Central memory CD4-positive, alpha-beta T cell (primary cell): Measurements from ENCODE around the gene MAEA.
A peak's percentile ranks its signal among the peaks of the same experiment; 100 is the strongest.

Experiments used
- DNase-seq: peaks from one replicate; pipeline ENCODE4 v3.0.0; 2022

MAEA gene

DNA sequence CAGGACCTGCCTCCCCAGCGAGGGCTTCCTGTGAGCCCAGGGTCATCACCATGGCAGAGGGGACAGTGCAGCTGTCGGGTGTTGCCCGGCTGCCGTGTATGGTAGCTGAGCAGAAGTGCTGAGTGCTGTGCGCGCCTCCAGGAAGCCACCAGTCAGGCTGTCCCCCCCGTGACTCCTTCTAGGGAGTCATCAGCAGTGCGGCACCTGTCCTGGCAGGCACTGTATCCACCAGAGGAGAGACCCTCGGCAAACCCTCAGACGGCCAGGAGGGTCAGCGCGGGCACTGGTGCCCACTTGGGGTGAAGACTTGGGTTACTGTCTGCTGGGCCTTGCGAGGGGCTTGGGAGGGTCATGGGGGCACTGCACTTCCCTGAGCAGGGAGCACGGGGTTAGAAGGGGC, 65.7 kb downstream of the MAEA start:
- no peak for DNase-seq

DNA sequence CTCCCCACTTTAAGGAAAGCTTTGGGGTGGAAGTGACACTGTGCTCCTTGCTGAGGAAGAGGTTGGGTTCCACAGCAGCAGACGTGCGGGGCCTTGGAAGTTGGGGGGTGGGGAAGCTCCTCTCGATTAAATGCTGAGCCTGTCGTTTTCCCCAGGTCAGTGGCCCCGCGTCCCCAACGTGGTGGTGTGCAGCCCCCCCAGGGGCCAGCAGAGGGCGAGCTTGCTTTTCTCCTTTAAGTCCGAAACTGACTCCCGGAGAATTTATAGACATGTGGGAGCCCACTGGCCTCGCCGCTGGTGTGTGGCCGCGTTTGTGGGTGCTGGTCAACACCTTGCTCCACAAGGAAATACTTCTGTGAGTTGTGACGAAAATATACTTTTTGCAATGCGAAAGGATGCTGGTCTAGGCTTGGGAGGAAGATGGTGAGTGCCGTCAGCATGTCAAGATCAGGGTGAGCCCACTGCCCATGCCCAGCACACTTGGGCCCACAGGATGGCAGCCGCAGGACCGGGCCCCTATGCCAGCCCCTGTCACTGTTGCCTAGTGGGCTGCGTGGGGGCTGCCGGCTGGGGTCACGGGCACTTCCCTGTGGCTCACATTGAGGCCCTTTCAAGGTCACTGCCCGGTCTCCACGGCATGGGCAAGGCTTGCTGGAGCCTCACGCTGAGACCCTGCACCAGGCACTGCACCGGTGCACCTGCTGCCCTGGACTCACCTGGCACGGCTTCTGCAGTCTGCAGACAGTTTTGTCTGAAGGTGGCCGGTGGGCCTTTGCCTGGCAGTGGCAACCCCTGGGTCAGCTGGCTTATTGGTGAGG, 66.7 kb downstream of the MAEA start:
- peak; percentile 14 for DNase-seq

DNA sequence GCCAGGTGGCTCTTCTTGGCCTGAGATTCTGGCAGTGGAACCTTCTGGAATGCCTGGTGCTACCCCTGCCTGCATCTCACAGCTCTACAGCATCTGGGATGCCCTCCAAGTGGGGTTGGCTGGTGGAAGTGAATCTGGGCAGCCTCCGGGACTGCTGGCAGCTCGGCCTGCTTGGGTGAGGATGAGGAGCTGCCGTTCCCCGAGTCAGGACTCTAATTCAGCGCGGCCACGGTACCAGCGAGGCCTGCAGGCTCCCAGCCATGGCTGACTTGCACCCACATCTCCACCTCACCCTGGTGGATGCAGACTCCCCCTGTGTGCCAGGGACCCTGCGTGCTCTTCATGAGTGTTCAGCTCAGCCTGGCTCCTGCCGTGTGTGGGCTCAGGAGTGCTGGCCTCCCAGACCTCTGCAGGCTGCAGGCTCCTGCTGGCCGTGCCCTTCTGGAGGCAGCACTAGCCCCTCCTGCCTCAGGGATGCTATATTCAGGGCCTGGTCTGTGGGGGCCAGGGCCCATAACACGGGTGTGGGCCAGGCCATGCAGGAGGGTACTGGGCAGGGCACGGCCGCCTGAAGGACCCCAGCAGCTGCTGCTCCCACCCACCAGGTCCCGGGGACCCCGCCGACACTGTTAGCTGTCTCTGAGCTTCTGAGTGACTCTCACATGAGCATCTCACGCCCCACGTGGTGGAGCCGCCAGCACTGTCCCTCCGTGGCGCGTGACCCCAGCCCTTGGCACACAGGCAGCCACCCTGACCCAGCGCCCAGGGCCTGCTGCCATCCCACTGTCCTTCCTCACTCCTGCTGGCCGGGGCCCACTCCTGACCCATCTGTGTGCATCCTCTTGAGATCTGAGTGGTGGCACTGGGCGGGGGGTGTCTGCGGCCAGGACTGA, 67.9 kb downstream of the MAEA start:
- DNase-seq: no peak

DNA sequence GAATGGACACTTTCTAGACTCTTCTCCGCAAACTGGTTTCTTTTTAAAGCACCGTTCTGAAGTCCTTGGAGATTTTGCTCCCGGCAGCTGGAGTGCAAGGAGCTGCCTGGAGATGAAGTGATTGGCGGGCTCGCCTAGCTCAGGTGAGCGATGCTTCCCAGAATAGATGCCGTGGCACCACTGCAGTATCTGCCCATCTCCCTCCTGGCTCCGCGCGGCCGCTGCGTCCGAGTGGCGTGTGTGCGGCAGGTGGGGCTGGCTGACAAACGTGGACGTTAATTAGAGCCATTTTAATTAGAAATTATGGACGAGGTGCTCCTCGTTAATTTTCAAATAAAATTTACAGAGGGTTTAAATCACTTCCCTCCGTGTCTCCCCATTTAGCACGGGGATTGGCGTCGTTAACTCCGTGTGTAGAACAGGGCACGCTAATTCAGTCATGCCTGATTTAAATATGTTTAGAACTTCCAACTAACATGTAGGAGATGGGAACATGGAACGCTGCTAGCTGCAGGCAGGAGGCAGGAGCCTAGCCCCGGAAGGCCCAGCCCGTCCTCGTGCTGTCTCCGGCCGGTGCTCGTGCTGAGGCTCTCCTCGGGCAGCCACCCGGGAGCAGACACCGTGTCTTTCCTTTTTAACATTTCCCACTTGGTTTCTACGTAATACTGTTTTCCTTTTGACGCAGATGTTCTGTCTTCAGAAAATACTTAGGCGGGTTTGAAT, 68.9 kb downstream of the MAEA start:
- DNase-seq: no peak

GRCh38 chr4:1359144-1359501, 69.4 kb downstream of the MAEA start:
- DNase-seq: no peak

- DNase-seq: no peak
These were observed 70.3 kb downstream of the MAEA start for GRCh38 chr4:1359976-1360375.

DNA sequence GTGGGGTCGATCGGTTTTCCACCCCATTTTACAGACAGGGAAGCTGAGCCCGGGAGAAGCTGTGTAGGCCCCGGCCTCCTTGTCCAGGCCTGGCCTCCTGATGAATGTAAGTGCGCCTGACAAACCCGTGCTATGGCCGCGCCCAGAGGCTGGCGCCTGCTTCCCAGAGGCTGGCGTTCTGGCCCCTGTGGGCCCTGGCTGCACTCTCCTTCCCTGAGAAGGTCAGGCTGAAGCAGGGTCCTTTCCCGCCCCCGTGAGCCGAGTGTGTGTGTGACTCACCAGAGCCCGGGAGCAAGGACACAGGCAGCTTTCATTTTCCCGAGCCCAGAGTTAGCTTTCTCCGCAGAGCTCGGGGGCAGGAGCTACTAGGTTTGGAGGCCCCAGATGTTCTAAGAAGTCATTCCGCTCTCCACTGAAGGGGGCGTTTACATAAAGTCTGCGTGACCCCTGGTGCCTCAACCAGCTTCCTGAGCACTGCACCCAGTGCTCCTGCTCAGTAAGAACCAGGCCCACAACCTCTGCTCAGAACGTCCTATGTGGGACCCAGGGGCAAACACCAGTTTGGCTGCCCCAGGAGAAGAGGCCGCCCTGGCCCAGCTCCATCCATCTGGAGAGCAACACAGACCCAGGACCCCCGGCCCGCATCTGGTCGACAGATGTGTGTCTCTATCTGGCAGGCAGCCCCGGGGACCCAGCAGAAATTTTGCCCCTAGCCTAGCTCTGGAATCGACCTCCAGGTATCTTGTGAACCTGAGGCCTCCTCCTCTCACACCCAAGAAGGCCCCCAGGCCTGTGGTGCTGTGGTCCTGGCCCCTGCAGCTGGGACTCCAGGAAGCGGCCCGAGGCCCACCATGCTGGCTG, 71.0 kb downstream of the MAEA start:
- DNase-seq: no peak

DNA sequence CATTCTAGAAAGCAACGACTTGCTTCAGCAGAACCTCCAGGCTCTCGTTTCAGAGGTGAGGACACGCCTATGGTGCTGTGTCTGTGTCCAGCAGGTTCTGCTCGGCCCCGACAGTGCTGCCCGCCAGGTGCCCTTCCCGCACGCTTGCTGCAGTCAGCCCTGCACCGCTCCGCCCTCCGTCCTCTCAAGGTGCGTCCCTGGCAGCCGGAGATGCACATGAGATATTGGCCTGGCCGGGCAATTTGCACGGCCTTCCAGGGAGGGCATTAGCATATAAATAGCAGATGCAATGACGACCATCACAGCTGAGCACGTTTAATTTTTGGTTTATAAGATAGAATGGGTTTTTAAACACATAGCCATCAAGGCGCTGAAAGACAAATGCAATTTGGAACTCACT, 71.7 kb downstream of the MAEA start:
- DNase-seq: no peak

- no peak for DNase-seq
These were observed 72.4 kb downstream of the MAEA start for GRCh38 chr4:1362046-1362445.

DNA sequence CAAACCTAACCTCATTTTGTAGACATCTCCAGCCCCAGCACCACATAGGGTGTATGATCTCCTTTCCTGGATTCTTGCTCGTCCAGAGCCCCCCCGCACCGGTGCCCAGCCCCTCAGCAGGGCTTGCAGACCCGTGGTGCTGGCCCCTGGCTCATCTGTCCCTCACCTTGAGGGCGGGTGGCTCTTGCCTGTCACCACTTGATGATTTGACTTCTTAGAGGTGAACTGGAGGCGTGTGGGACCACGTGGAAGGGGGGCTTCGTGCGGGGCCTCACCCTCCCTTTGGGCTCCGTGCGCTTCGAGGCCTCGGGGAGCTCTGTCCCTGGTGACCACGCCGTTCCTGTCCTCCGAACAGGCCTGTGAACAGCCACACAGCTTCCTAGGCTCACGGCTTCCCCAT, 72.8 kb downstream of the MAEA start:
- no peak for DNase-seq

DNA sequence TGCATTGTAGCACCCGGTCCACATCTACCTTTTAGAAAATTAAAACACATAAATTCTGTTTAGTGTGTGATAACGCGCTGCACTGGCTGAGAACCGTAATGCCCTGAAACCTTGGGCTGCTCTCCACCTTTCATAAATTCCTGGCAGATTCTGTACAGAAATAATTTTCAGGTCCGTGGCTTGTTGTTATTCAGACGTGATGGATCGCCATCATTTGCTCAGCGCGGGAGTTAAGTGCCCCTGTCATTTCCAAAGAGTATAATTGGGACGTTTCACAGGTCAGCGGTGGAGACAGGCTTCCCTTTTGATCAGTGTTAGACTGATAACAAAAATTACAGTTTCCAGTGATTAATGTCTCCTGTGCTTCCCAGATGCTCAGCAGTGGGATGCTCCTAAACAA, 73.8 kb downstream of the MAEA start:
- DNase-seq: no peak

DNA sequence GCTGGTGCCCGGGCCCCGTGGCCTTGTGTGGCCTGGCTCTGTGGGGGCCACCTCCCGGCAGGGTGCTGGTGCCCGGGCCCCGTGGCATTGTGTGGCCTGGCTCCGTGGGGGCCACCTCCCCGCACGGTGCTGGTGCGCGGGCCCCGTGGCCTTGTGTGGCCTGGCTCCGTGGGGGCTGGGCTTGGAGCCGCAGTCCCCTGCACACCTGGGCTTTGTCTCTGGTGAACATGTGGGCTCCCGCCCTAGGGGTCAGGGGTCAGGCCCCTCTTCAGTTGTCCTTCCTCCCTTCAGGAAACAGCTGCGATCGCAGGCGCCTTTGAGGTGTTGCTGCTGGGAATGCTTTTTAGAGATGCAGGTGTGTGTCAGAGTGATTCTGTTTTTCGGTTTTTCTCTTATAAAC, 74.5 kb downstream of the MAEA start:
- no peak for DNase-seq

GRCh38 chr4:1364748-1365147, 75.1 kb downstream of the MAEA start:
- DNase-seq: no peak

GRCh38 chr4:1365271-1366178, 75.8 kb downstream of the MAEA start:
- DNase-seq: no peak

DNA sequence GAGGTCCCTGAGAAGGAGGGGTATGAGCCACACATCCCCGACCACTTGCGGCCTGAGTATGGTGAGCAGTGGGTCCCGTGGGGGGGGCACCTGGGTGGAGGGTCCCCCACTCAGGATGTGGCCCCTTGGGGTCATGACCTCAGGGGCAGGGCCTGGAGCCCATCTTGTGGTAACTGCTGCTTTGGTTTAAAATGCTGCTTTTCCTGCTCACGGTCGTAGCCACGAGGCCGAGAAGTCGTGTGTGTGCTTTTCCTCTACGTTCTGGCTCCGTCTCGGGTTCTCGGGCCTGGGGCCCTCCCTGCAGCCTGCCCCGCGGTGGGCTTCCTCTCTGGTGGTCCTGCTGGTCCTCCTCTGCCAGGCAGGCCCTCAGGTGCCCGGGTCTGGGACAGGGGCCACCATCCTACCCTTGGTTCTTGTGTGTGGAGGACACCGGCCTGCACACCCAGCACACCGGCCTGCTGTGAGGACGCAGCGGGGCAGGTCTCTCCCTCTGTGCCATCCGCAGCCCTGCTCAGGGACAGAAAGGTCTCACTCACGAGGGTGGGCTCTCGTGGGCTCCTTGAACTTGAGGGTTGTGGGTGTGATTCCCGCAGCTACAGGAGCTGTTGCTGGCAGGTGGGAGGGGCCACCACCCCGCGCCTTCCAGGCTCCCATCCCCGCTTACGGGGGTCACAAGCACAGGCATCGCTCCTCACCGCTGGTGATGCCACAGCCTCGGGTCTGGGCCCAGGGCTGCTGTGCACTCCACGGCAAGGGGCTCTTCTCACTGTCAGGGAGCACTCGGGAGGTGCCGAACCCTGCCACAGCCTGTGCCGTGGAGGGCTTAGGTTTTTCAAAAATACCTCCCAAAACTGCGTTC, 76.9 kb downstream of the MAEA start:
- no peak for DNase-seq

DNA sequence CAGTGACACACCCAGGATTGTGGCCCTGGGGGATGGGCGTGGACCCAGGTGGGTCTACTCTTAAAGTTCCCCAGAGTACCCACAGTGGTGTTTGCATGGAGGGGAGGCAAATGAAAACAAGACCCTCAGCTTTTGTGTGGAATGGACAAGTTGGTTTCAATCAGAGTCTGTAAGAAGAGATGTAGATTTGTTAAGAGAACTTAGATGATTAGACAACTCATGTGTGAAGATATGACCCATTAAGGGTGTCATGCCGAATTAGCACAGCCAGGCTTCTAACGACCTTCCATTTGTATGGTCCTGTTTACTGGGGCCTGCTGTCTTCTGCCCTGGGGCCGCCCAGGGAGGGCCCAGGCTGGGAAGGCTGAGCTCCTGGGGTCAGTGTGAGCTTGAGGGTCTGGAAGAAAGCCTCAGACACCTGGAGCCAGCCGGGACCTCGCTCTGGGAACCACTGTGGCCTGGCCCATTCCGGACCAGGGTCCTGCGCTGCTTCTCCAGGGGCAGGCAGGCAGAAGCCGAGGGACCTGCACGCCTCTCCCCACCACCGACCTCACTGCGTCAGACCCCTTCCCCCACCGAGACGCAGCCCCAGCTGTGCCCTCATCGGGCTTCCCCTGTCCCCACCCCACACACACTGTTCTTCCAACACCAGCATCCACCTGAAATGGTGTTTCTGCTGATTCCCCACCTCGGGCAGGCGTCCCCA, 77.7 kb downstream of the MAEA start:
- DNase-seq: no peak

GRCh38 chr4:1367936-1368289, 78.2 kb downstream of the MAEA start:
- DNase-seq: no peak

- no peak for DNase-seq
These were observed 78.9 kb downstream of the MAEA start for GRCh38 chr4:1368421-1369090.

- no peak for DNase-seq
These were observed 79.4 kb downstream of the MAEA start for GRCh38 chr4:1369091-1369450.
